ENCODE data around the gene RNASE4.
"Not testable (repeated sequence)": the region's sequence is repeated elsewhere in the genome, so short reads cannot be mapped to it uniquely, and the experiment has no call there.

The RNASE4 gene

DNA sequence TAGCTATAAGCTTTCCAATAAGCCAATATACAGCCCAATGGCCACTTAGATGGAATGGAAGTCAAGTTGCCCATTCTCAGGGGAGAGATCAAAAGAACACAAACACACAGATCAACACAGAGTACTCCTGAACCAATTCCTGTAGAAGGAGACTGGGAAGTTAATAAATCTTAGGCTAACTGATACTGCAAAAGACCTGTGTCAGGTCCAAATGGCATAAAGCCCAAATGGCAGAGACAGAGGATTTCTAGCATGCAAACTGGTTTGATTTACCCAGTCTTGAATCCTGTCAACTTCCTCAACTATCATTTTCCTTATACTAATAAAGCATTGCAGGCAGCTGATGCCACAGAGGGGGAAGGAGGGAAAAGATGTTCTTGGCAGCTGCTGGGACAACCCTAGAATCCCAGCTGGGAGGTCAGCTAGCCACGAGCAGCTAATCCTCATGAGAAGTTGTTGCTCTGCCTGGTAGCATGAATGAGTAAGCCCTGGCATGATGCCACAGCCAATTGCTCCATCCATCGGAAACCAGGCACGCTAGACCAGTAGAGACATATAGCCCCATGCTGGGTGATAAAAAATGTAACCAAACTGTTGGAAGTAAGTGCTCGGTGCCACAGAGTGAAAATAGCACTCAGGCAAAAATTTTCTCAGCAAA, 30.4 kb downstream of the RNASE4 start:
- no peak overlapping the region for H3K27ac ChIP-seq (ENCODE audit: low read depth, low read length)
- H3K9me3 ChIP-seq (ENCODE audit: control insufficient read depth in 1 of 2, low read length in 2 of 2): no peaks in the 10 kb centered on the region
- no peaks in the 10 kb centered on the region for H3K36me3 ChIP-seq (ENCODE audit: control insufficient read depth in 1 of 2, insufficient read depth in 2 of 2, low read length in 2 of 2)
- peaks cover 6 to 9% of the 10 kb centered on the region in 2 donors for H3K4me1 ChIP-seq (ENCODE audit: control insufficient read depth in 1 of 2, insufficient read depth in 2 of 2, low read length in 2 of 2)
- H3K4me3 ChIP-seq (ENCODE audit: low read depth in 1 of 2, low read length in 2 of 2): no peak overlapping the region
- H3K9ac ChIP-seq (ENCODE audit: low read depth in 1 of 2, low read length in 2 of 2): no peak overlapping the region
- H3K27me3 ChIP-seq (ENCODE audit: control insufficient read depth in 1 of 2, insufficient read depth in 2 of 2, low read length in 2 of 2): no peaks in the 10 kb centered on the region

DNA sequence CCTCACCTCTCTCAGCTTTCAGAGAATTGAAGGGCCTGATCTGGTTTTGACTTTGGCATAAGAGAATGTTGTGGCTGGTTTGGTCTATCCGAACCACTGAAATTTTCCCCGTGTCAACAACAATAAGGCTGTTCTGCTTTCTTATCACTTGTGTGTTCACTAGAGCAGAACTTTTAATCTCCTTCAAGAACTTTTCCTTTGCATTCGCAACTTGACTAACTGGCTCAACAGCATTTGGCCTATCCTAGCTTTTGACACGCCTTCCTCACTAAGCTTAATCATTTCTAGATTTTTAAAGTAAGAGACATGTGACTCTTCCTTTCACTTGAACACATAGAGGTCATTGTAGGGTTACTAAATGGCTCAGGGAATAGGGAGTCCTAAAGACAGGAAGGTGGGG, 35.4 kb downstream of the RNASE4 start:
- Histone ChIP-seq H3K27me3 (ENCODE audit: control insufficient read depth in 1 of 2, insufficient read depth in 2 of 2, low read length in 2 of 2) (no peaks in the 10 kb centered on the region), H3K9ac (ENCODE audit: low read depth in 1 of 2, low read length in 2 of 2) (no peak overlapping the region), H3K9me3 (ENCODE audit: control insufficient read depth in 1 of 2, low read length in 2 of 2) (no peaks in the 10 kb centered on the region), H3K4me3 (ENCODE audit: low read depth in 1 of 2, low read length in 2 of 2) (no peak overlapping the region), H3K4me1 (ENCODE audit: control insufficient read depth in 1 of 2, insufficient read depth in 2 of 2, low read length in 2 of 2) (peaks cover 5 to 6% of the 10 kb centered on the region in 2 donors), H3K27ac (ENCODE audit: low read depth, low read length) (no peak overlapping the region), H3K36me3 (ENCODE audit: control insufficient read depth in 1 of 2, insufficient read depth in 2 of 2, low read length in 2 of 2) (no peaks in the 10 kb centered on the region)

DNA sequence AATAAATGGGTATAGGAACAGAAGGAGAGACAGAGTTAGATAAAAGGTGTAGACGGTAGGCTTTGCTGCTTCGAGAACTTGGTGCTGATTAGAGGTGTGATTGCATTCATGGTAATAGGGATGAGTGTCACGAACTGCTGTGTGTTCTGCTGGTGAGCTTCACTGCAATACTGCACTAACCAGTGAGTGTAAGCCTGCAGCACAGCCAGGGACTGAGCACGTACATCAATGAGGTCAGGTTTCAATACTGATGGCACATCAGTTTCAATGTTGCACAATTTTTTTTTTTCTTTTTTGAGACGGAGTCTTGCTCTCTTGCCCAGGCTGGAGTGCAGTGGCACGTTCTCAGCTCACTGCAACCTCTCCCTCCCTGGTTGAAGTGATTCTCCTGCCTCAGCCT, 36.4 kb downstream of the RNASE4 start:
- peaks cover 0 to 6% of the 10 kb centered on the region in 2 donors for H3K4me1 ChIP-seq (ENCODE audit: control insufficient read depth in 1 of 2, insufficient read depth in 2 of 2, low read length in 2 of 2)
- no peak overlapping the region for H3K9ac ChIP-seq (ENCODE audit: low read depth in 1 of 2, low read length in 2 of 2)
- no peaks in the 10 kb centered on the region for H3K9me3 ChIP-seq (ENCODE audit: control insufficient read depth in 1 of 2, low read length in 2 of 2)
- no peaks in the 10 kb centered on the region for H3K36me3 ChIP-seq (ENCODE audit: control insufficient read depth in 1 of 2, insufficient read depth in 2 of 2, low read length in 2 of 2)
- H3K27ac ChIP-seq (ENCODE audit: low read depth, low read length): no peak overlapping the region
- H3K27me3 ChIP-seq (ENCODE audit: control insufficient read depth in 1 of 2, insufficient read depth in 2 of 2, low read length in 2 of 2): no peaks in the 10 kb centered on the region
- no peak overlapping the region for H3K4me3 ChIP-seq (ENCODE audit: low read depth in 1 of 2, low read length in 2 of 2)

DNA sequence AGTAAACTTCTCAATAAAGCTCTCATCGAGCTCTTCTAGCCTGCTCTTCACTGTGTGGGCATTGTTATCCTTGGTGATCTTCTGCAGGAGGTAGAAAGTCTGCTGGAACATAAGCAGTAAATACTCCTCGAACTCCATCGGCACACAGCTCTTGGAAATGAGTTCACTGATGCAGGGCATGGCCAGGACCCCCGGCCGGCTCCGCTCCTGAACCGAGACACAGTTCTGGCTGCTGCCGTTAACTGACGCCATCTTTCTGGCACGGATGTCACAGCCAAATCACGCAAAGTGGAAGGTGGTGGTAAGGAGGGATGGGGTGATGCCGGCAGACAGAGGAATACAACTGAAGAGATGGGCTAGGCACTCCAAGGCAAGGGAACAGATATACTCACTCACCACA, 37.7 kb downstream of the RNASE4 start:
- Histone ChIP-seq H3K27me3 (ENCODE audit: control insufficient read depth in 1 of 2, insufficient read depth in 2 of 2, low read length in 2 of 2) (no peaks in the 10 kb centered on the region), H3K36me3 (ENCODE audit: control insufficient read depth in 1 of 2, insufficient read depth in 2 of 2, low read length in 2 of 2) (no peaks in the 10 kb centered on the region), H3K4me1 (ENCODE audit: control insufficient read depth in 1 of 2, insufficient read depth in 2 of 2, low read length in 2 of 2) (peaks cover 0 to 6% of the 10 kb centered on the region in 2 donors), H3K9me3 (ENCODE audit: control insufficient read depth in 1 of 2, low read length in 2 of 2) (no peaks in the 10 kb centered on the region), H3K4me3 (ENCODE audit: low read depth in 1 of 2, low read length in 2 of 2) (no peak overlapping the region), H3K9ac (ENCODE audit: low read depth in 1 of 2, low read length in 2 of 2) (no peak overlapping the region), H3K27ac (ENCODE audit: low read depth, low read length) (no peak overlapping the region)

GRCh38 chr14:20723488-20723887, 39.1 kb downstream of the RNASE4 start:
- no peak overlapping the region for H3K27ac ChIP-seq (ENCODE audit: low read depth, low read length)
- no peaks in the 10 kb centered on the region for H3K27me3 ChIP-seq (ENCODE audit: control insufficient read depth in 1 of 2, insufficient read depth in 2 of 2, low read length in 2 of 2)
- no peak overlapping the region for H3K4me3 ChIP-seq (ENCODE audit: low read depth in 1 of 2, low read length in 2 of 2)
- H3K9me3 ChIP-seq (ENCODE audit: control insufficient read depth in 1 of 2, low read length in 2 of 2): no peaks in the 10 kb centered on the region
- no peaks in the 10 kb centered on the region for H3K36me3 ChIP-seq (ENCODE audit: control insufficient read depth in 1 of 2, insufficient read depth in 2 of 2, low read length in 2 of 2)
- H3K9ac ChIP-seq (ENCODE audit: low read depth in 1 of 2, low read length in 2 of 2): no peak overlapping the region
- peaks cover 0 to 6% of the 10 kb centered on the region in 2 donors for H3K4me1 ChIP-seq (ENCODE audit: control insufficient read depth in 1 of 2, insufficient read depth in 2 of 2, low read length in 2 of 2)

GRCh38 chr14:20726121-20726520, 41.8 kb downstream of the RNASE4 start:
- not testable (repeated sequence) for H3K27ac ChIP-seq (ENCODE audit: low read depth, low read length); H3K36me3 ChIP-seq (ENCODE audit: control insufficient read depth in 1 of 2, insufficient read depth in 2 of 2, low read length in 2 of 2); H3K4me3 ChIP-seq (ENCODE audit: low read depth in 1 of 2, low read length in 2 of 2); H3K27me3 ChIP-seq (ENCODE audit: control insufficient read depth in 1 of 2, insufficient read depth in 2 of 2, low read length in 2 of 2); H3K9me3 ChIP-seq (ENCODE audit: control insufficient read depth in 1 of 2, low read length in 2 of 2); H3K9ac ChIP-seq (ENCODE audit: low read depth in 1 of 2, low read length in 2 of 2); H3K4me1 ChIP-seq (ENCODE audit: control insufficient read depth in 1 of 2, insufficient read depth in 2 of 2, low read length in 2 of 2)

- Histone ChIP-seq H3K9me3 (ENCODE audit: control insufficient read depth in 1 of 2, low read length in 2 of 2) (no peaks in the 10 kb centered on the region), H3K27ac (ENCODE audit: low read depth, low read length) (no peak overlapping the region), H3K4me3 (ENCODE audit: low read depth in 1 of 2, low read length in 2 of 2) (no peak overlapping the region), H3K9ac (ENCODE audit: low read depth in 1 of 2, low read length in 2 of 2) (no peak overlapping the region), H3K36me3 (ENCODE audit: control insufficient read depth in 1 of 2, insufficient read depth in 2 of 2, low read length in 2 of 2) (no peaks in the 10 kb centered on the region), H3K4me1 (ENCODE audit: control insufficient read depth in 1 of 2, insufficient read depth in 2 of 2, low read length in 2 of 2) (no peaks in the 10 kb centered on the region), H3K27me3 (ENCODE audit: control insufficient read depth in 1 of 2, insufficient read depth in 2 of 2, low read length in 2 of 2) (no peaks in the 10 kb centered on the region)
Observed at GRCh38 chr14:20726531-20726930, 42.2 kb downstream of the RNASE4 start.

DNA sequence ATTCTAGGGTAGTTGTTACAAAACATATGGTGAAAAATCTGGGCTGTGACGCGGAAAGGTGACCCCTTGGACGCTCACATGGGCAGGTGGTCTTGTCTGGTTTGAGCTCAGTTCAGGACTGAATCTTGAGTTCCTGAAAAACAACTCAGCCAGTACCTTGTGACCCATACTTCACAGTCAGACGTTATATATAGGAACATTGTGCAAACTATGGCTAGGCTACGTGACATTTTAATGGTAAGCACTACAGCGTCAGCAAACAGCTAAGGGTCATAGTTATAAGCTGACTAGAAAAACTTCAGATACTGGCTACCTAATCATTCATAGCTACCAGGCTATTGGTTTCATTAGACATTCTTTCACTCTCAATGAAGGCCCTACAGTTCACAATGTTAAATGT, 46.5 kb downstream of the RNASE4 start:
- peaks cover 0 to 3% of the 10 kb centered on the region in 2 donors for H3K4me1 ChIP-seq (ENCODE audit: control insufficient read depth in 1 of 2, insufficient read depth in 2 of 2, low read length in 2 of 2)
- no peak overlapping the region for H3K4me3 ChIP-seq (ENCODE audit: low read depth in 1 of 2, low read length in 2 of 2)
- no peaks in the 10 kb centered on the region for H3K9me3 ChIP-seq (ENCODE audit: control insufficient read depth in 1 of 2, low read length in 2 of 2)
- no peak overlapping the region for H3K9ac ChIP-seq (ENCODE audit: low read depth in 1 of 2, low read length in 2 of 2)
- no peak overlapping the region for H3K27ac ChIP-seq (ENCODE audit: low read depth, low read length)
- H3K36me3 ChIP-seq (ENCODE audit: control insufficient read depth in 1 of 2, insufficient read depth in 2 of 2, low read length in 2 of 2): no peaks in the 10 kb centered on the region
- no peaks in the 10 kb centered on the region for H3K27me3 ChIP-seq (ENCODE audit: control insufficient read depth in 1 of 2, insufficient read depth in 2 of 2, low read length in 2 of 2)

- no peaks in the 10 kb centered on the region for H3K27me3 ChIP-seq (ENCODE audit: control insufficient read depth in 1 of 2, insufficient read depth in 2 of 2, low read length in 2 of 2)
- peaks cover 0 to 3% of the 10 kb centered on the region in 2 donors for H3K4me1 ChIP-seq (ENCODE audit: control insufficient read depth in 1 of 2, insufficient read depth in 2 of 2, low read length in 2 of 2)
- no peak overlapping the region for H3K4me3 ChIP-seq (ENCODE audit: low read depth in 1 of 2, low read length in 2 of 2)
- H3K9ac ChIP-seq (ENCODE audit: low read depth in 1 of 2, low read length in 2 of 2): no peak overlapping the region
- H3K27ac ChIP-seq (ENCODE audit: low read depth, low read length): no peak overlapping the region
- H3K9me3 ChIP-seq (ENCODE audit: control insufficient read depth in 1 of 2, low read length in 2 of 2): no peaks in the 10 kb centered on the region
- no peaks in the 10 kb centered on the region for H3K36me3 ChIP-seq (ENCODE audit: control insufficient read depth in 1 of 2, insufficient read depth in 2 of 2, low read length in 2 of 2)
Observed at GRCh38 chr14:20732477-20732876, 48.1 kb downstream of the RNASE4 start.

DNA sequence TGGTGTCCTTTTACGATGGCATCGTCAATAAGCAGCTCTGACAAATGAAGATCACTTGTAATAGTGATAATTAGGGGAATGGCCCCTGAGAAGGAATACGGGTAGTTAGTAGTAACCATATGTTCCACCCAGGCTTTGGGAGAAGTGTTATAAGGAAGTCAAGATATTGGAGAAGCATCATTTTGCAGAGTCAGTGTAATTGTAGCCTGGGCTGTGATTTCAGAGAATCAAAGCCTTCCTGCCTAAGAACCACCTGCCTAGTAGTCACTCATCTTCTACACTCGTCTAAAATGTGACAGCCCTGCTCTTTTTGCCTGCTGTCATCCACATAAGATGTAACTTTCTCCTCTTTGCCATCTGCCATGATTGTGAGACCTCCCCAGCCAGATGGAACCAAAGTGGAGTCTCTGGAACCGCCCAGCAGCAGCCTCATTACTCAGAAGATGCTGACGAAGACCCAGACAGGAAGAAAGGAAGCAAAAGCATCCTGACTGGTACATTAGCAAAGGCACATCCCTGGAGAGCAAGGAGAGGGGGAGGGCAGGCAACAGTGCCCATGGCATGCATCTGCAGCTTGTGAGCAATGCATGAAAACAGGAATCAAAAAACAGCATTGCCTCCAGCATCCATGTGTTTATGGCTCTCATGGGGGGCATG, 48.7 kb downstream of the RNASE4 start:
- Histone ChIP-seq H3K9me3 (ENCODE audit: control insufficient read depth in 1 of 2, low read length in 2 of 2) (no peaks in the 10 kb centered on the region), H3K4me1 (ENCODE audit: control insufficient read depth in 1 of 2, insufficient read depth in 2 of 2, low read length in 2 of 2) (peaks cover 0 to 3% of the 10 kb centered on the region in 2 donors), H3K27me3 (ENCODE audit: control insufficient read depth in 1 of 2, insufficient read depth in 2 of 2, low read length in 2 of 2) (no peaks in the 10 kb centered on the region), H3K9ac (ENCODE audit: low read depth in 1 of 2, low read length in 2 of 2) (no peak overlapping the region), H3K4me3 (ENCODE audit: low read depth in 1 of 2, low read length in 2 of 2) (no peak overlapping the region), H3K36me3 (ENCODE audit: control insufficient read depth in 1 of 2, insufficient read depth in 2 of 2, low read length in 2 of 2) (no peaks in the 10 kb centered on the region), H3K27ac (ENCODE audit: low read depth, low read length) (no peak overlapping the region)

Measured in duodenal mucosa (tissue), 2 donors.